ENCODE measurements around the gene INPP5A. TPM values are rescaled to one million over a fixed set of nuclear protein-coding genes. Genes with fewer than 3 reads are reported as not detected.

INPP5A gene
- total and polyA plus RNA-seq, 4 donors, result 12.4 to 39.9 (median 28.2) TPM

DNA sequence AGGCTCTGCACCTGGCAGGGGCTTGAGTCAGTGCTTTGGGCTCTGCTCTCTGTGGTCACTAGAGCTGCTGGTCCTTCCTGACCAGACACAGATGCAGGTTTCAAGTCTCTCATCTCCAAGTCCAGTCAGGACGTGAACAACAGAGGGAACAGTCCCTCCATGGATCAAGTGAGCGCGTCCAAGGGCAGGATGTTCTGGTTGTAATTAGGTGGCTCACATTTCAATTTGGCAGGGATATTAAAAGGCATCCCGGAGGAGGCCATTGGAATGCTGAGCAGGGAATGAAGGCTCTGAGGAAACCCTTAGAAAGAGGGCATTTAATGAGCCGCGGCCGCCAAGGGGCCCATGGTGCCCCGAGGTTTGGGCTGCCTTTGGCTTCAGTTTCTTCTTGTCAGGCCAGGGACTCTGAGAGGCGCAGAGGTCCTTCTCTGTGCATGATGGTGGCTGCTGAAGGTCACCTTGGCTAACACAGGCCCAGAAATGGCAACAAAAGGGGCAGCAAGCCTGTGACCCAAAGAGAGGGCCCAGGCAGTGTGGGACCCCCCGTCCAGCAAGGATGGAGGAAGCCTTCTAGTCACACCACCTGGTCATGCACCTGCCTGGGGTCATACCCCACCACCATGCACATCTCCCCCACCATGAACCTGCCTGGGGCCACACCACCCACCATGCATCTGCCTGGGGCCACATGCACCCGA is 30.7 kb upstream of the INPP5A start:
- DNase-seq (peak; percentile 40 to 70 (median 68)), ATAC-seq (ENCODE audit: insufficient read depth, low FRiP score) (no peak)
- Histone ChIP-seq H3K4me3 (no peak overlapping the region), H3K4me1 (ENCODE audit: control insufficient read depth in 5 of 5, insufficient read depth in 5 of 5, low read length in 5 of 5) (peaks cover 0 to 7% (median 0%) of the 10 kb centered on the region in 5 donors), H3K9me3 (ENCODE audit: control insufficient read depth in 4 of 4, insufficient read depth in 3 of 4, low read length in 3 of 4) (no peaks in the 10 kb centered on the region), H3K36me3 (ENCODE audit: control insufficient read depth in 4 of 4, insufficient read depth in 4 of 4, low read length in 4 of 4) (no peaks in the 10 kb centered on the region), H3K9ac (ENCODE audit: insufficient read depth in 1 of 2, low read length in 2 of 2) (no peak overlapping the region), H3K27me3 (ENCODE audit: control insufficient read depth in 3 of 3, insufficient read depth in 3 of 3, low read length in 2 of 3) (no peaks in the 10 kb centered on the region), H3K27ac (ENCODE audit: low read depth in 1 of 2, low read length in 1 of 2) (no peak overlapping the region)
- WGBS, 2 donors, result 72 to 76% methylated on average over 11 of the region's 11 CpGs
- TF ChIP-seq, protein P1, sequence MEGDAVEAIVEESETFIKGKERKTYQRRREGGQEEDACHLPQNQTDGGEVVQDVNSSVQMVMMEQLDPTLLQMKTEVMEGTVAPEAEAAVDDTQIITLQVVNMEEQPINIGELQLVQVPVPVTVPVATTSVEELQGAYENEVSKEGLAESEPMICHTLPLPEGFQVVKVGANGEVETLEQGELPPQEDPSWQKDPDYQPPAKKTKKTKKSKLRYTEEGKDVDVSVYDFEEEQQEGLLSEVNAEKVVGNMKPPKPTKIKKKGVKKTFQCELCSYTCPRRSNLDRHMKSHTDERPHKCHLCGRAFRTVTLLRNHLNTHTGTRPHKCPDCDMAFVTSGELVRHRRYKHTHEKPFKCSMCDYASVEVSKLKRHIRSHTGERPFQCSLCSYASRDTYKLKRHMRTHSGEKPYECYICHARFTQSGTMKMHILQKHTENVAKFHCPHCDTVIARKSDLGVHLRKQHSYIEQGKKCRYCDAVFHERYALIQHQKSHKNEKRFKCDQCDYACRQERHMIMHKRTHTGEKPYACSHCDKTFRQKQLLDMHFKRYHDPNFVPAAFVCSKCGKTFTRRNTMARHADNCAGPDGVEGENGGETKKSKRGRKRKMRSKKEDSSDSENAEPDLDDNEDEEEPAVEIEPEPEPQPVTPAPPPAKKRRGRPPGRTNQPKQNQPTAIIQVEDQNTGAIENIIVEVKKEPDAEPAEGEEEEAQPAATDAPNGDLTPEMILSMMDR (IDR thresholded peaks at IDR 0.05; ENCODE audit: control extremely low read depth, extremely low read depth), result no peak

DNA sequence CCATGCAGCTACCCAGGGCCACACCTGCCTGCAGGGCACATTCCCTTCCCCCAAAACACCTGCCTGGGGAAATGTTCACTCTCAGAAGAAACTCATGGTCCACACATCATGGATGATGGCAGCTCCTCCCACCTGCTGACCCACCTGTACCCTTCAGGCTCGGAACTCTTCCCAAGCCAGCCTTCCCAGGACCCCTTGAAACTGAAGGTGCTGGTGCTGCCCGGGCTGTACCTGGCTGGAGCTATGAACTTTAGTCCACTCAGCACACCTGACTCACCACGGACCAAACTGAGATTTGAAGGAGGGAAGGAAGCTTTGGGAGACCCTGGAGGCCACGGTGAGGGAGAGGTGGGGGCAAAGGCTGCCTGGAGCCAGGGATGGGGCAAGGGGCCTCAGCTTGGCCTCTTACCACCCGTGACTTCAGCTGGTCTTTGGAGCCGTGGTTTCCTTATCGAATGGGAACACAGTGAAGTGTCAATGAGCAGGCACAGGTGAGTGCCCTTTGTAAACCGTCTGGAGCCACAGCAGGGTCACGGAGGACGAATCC is 30.1 kb upstream of the INPP5A start:
- H3K4me3 ChIP-seq, result no peak overlapping the region
- DNase-seq (peak in 1 of 3 donors; percentile 7), ATAC-seq (ENCODE audit: insufficient read depth, low FRiP score) (no peak)
- peaks cover 0 to 7% (median 0%) of the 10 kb centered on the region in 5 donors for H3K4me1 ChIP-seq (ENCODE audit: control insufficient read depth in 5 of 5, insufficient read depth in 5 of 5, low read length in 5 of 5)
- TF ChIP-seq, protein P1 (IDR thresholded peaks at IDR 0.05; ENCODE audit: control extremely low read depth, extremely low read depth), result no peak
- no peak overlapping the region for H3K27ac ChIP-seq (ENCODE audit: low read depth in 1 of 2, low read length in 1 of 2)
- no peak overlapping the region for H3K9ac ChIP-seq (ENCODE audit: insufficient read depth in 1 of 2, low read length in 2 of 2)
- no peaks in the 10 kb centered on the region for H3K36me3 ChIP-seq (ENCODE audit: control insufficient read depth in 4 of 4, insufficient read depth in 4 of 4, low read length in 4 of 4)
- H3K9me3 ChIP-seq (ENCODE audit: control insufficient read depth in 4 of 4, insufficient read depth in 3 of 4, low read length in 3 of 4), result no peaks in the 10 kb centered on the region
- H3K27me3 ChIP-seq (ENCODE audit: control insufficient read depth in 3 of 3, insufficient read depth in 3 of 3, low read length in 2 of 3), result no peaks in the 10 kb centered on the region
- WGBS, 2 donors, result 84 to 85% methylated on average over 10 of the region's 10 CpGs

DNA sequence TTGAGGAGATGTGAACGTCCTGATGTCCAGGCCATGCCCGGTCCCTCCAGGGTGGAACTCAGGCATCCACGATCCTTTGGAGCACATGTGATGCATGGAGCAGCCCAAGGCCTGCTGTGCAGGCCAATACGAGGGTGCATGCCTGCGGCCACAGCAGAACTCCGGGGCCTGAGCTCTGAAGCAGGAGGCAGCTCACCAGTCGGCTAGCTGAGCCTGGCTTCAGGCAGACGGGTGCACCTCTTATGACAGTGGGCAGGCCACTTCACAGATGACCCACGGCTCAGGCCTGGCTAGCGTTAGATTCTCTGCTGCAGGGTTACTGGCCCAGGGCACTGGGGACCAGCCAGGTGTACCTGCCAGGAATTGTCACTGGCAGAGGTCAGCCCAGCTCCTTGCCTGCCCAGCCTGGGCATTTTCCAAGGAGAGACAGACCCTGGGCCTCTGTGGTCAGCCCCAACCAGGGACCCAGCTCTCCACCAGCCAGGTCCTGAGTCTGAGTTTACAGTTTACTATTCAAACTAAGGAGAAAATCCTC is 29.6 kb upstream of the INPP5A start:
- DNase-seq (no peak), ATAC-seq (ENCODE audit: insufficient read depth, low FRiP score) (no peak)
- TF ChIP-seq, protein P1 (IDR thresholded peaks at IDR 0.05; ENCODE audit: control extremely low read depth, extremely low read depth), result no peak

More for the DNA sequence above, 29.6 kb upstream of the INPP5A start:
- H3K36me3 ChIP-seq (ENCODE audit: control insufficient read depth in 4 of 4, insufficient read depth in 4 of 4, low read length in 4 of 4), result no peaks in the 10 kb centered on the region
- H3K4me3 ChIP-seq, result no peak overlapping the region
- whole genome bisulfite sequencing, 2 donors, result 94 to 95% methylated on average over 10 of the region's 10 CpGs
- H3K27me3 ChIP-seq (ENCODE audit: control insufficient read depth in 3 of 3, insufficient read depth in 3 of 3, low read length in 2 of 3), result no peaks in the 10 kb centered on the region
- H3K9me3 ChIP-seq (ENCODE audit: control insufficient read depth in 4 of 4, insufficient read depth in 3 of 4, low read length in 3 of 4), result no peaks in the 10 kb centered on the region
- H3K4me1 ChIP-seq (ENCODE audit: control insufficient read depth in 5 of 5, insufficient read depth in 5 of 5, low read length in 5 of 5), result peaks cover 0 to 7% (median 0%) of the 10 kb centered on the region in 5 donors
- H3K9ac ChIP-seq (ENCODE audit: insufficient read depth in 1 of 2, low read length in 2 of 2), result no peak overlapping the region
- no peak overlapping the region for H3K27ac ChIP-seq (ENCODE audit: low read depth in 1 of 2, low read length in 1 of 2)
